Neural crest cell (in vitro differentiated cells): ENCODE measurements around the gene KRT15. TPM values are rescaled to one million over a fixed set of nuclear protein-coding genes. Genes with fewer than 3 reads are reported as not detected.

Source experiments
- DNase-seq: peaks from one replicate; pipeline ENCODE4 v3.0.0; 2021; ENCODE audit warnings: low read depth, mixed read lengths, low spot score
- H3K27ac Mint-ChIP-seq: one replicate; pipeline ENCODE4 v1.8.0; 2021; ENCODE audit warnings: mild to moderate bottlenecking, mixed read lengths; ENCODE audit not compliant: unreplicated experiment
- H3K27me3 Mint-ChIP-seq: 2 replicates; pipeline ENCODE4 v1.8.0; 2021; ENCODE audit warnings: low read depth, mild to moderate bottlenecking, mixed read lengths
- H3K36me3 Mint-ChIP-seq: 2 replicates; pipeline ENCODE4 v1.8.0; 2021; ENCODE audit warnings: low read depth, mild to moderate bottlenecking, mixed read lengths
- H3K4me1 Mint-ChIP-seq: 2 replicates; pipeline ENCODE4 v1.8.0; 2021; ENCODE audit warnings: mixed read lengths
- H3K4me3 Mint-ChIP-seq: one replicate; pipeline ENCODE4 v1.8.0; 2021; ENCODE audit warnings: mild to moderate bottlenecking, mixed read lengths
- H3K9me3 Mint-ChIP-seq: 2 replicates; pipeline ENCODE4 v1.8.0; 2021; ENCODE audit warnings: mixed read lengths
- CTCF ChIP-seq: fragments of 200-600 bp; sonication (generic); conservative IDR thresholded peaks from 2 replicates; pipeline ENCODE4 v1.5.0; 2021; ENCODE audit warnings: antibody characterized with exemption, mild to moderate bottlenecking
- total RNA-seq: library from RNA; stranded (reverse); gene quantifications from 2 replicates; pipeline ENCODE4 v1.2.1, GENCODE V29; 2021

The KRT15 gene
- total RNA-seq, 1 donor from 2014 or later = not detected

DNA sequence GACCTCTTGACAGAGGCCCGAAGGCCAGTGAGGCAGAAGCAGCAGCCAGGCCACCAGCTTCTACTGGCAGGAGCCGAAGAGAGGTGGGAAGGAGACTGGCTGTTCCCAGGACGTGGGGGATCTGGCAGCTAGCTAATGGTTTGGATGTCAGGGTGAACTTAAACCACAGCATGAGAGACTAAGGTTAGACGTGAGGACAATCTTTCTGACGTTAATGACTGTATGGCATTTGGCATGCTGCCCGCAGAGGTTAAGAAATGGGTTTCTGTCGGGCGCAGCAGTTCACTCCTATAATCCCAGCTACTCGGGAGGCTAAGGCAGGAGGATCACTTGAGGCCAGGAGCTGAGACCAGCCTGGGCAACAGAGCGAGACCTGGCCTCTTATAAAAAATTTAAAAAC is 7.0 kb downstream of the KRT15 start:
- Mint-ChIP-seq H3K4me1 (peaks cover 6% of the 10 kb centered on the region), H3K27ac (no peak overlapping the region), H3K36me3 (no peaks in the 10 kb centered on the region), H3K27me3 (no peaks in the 10 kb centered on the region), H3K9me3 (no peaks in the 10 kb centered on the region), H3K4me3 (no peak overlapping the region)
- TF ChIP-seq CTCF = no peak
- no peak for DNase-seq

DNA sequence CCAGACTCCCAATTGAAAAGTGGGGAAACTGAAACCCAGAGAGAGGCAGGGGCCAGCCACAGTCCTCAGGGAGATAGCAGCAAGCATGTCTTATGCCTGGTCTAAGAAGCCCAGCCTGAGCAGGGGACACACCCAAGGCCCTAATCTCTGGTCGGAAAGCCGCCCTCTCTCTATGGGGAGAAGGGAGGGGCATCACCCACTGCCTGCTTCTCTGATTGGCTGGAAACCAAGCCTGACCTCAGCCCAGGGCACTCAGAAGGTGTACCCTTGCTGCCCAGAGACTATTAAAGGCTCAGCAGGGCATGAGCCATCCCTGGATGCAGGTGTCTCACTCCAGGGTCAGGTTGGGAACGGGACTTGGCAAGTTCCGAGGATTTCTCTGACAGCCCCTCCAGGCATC is 7.6 kb downstream of the KRT15 start:
- Mint-ChIP-seq H3K27ac (no peak overlapping the region), H3K36me3 (no peaks in the 10 kb centered on the region), H3K4me1 (peaks cover 6% of the 10 kb centered on the region), H3K9me3 (no peaks in the 10 kb centered on the region), H3K27me3 (no peaks in the 10 kb centered on the region), H3K4me3 (no peak overlapping the region)
- no peak for DNase-seq
- TF ChIP-seq CTCF = no peak

- DNase-seq = no peak
- no peak for TF ChIP-seq CTCF
- Mint-ChIP-seq H3K36me3 (no peaks in the 10 kb centered on the region), H3K27me3 (no peaks in the 10 kb centered on the region), H3K4me1 (peaks cover 6% of the 10 kb centered on the region), H3K4me3 (no peak overlapping the region), H3K9me3 (no peaks in the 10 kb centered on the region), H3K27ac (no peak overlapping the region)
These were observed 8.2 kb downstream of the KRT15 start for GRCh38 chr17:41510251-41511065.

DNA sequence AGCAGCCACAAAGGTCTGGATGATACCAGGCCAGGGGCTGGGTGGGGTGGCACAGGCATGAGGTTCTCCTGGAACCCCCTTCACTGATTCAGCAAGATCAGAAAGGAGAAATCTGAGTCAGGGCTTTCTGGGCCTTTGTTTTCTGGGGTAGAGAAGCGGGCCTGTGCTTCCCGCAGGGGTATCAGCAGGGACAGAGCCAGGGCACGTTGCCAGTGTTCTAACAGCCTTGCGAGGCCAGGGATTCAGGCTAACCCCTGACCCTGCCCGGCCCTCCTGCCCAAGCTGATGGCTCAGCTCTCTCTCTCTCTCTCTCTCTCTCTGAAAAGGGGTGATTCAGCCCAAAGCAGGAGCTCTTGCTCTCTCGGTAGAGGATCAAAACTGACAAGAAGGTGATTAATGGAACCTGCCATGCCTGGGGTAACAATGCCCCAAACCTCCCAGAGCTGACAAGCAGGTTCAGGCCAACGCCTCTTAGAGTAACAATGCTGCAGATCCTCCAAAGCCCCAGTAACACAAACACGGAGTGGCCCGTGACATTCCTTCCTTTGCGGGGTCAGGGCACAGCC is 11.3 kb downstream of the KRT15 start:
- Mint-ChIP-seq H3K27me3 (no peaks in the 10 kb centered on the region), H3K4me3 (no peak overlapping the region), H3K36me3 (no peaks in the 10 kb centered on the region), H3K27ac (no peak overlapping the region), H3K9me3 (no peaks in the 10 kb centered on the region), H3K4me1 (peaks cover 6% of the 10 kb centered on the region)
- DNase-seq = no peak
- TF ChIP-seq CTCF = no peak

DNA sequence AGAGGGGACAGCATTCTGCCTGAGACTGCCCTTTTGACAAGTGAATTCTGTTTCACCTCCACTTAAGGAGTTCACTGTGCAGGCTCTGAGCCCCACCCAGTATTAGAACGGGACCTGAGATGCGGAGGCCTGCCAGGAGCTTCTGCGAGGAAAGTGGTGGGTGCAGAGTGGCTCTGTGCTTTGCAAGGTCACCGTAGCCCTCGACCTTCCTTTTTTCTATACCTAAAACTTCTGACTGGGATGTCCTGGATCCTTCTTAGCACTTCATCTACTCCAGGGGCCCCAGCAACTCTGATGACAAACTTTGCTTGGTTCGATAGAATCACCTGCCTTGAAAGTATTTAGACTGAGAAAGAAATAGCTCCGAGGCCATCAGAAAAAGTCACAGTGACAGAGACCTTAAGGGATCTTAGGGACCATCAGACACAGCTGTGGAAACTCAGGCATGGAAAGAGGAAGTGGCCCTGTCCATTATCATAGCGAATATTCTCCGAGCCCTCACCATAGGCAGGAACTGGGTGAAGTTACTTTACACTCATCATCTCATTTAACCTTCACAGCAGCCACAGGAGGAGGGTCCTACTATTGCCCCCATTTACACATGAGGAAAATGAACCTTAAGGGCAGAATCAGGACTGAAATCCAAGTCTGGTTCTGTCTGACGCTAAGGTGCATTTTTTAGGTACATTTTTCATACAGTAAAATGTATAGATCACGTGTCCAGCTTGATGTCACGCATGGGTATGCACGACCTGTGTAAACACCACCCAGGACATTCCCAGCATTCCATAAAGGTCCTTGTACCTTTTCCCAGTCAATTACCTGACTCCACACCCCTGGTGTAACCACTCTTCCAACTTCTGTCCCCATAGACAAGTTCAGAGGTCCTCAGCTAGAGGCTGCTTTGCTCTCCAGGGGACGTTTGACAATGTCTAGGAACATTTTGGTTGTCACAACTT is 12.6 kb downstream of the KRT15 start:
- no peak for TF ChIP-seq CTCF
- H3K4me3 Mint-ChIP-seq = no peak overlapping the region
- DNase-seq = no peak
- peaks cover 6% of the 10 kb centered on the region for H3K4me1 Mint-ChIP-seq
- H3K27me3 Mint-ChIP-seq = no peaks in the 10 kb centered on the region
- no peak overlapping the region for H3K27ac Mint-ChIP-seq
- H3K9me3 Mint-ChIP-seq = no peaks in the 10 kb centered on the region
- no peaks in the 10 kb centered on the region for H3K36me3 Mint-ChIP-seq
